WTC11 (cell line): Measurements from ENCODE around the gene MED13.

Experiments used
- AR ChIP-seq: fragments of 250-450 bp; sonication (Bioruptor Pico); IDR thresholded peaks from 2 replicates; pipeline ENCODE4 v1.9.0; 2021; ENCODE audit warnings: mild to moderate bottlenecking
- CTCF ChIP-seq: fragments of 200-600 bp; IDR thresholded peaks from 2 replicates; pipeline ENCODE4 v1.8.0; 2022; ENCODE audit warnings: antibody characterized with exemption
- IRF2 ChIP-seq: sonication (generic); formaldehyde crosslinking; IDR thresholded peaks from 2 replicates; pipeline ENCODE4 v1.8.0; 2022; ENCODE audit warnings: low read depth, missing genetic modification reagents, borderline replicate concordance
- NFE2L1 ChIP-seq: sonication (generic); formaldehyde crosslinking; IDR thresholded peaks from 2 replicates; pipeline ENCODE4 v1.8.1; 2023; ENCODE audit warnings: missing genetic modification reagents
- SMAD4 ChIP-seq: sonication (generic); formaldehyde crosslinking; IDR thresholded peaks from 2 replicates; pipeline ENCODE4 v1.8.0; 2022; ENCODE audit warnings: mild to moderate bottlenecking, missing genetic modification reagents
- SOX15 ChIP-seq: fragments of 250-450 bp; sonication (Bioruptor Pico); IDR thresholded peaks from 2 replicates; pipeline ENCODE4 v1.9.0; 2021; ENCODE audit warnings: mild to moderate bottlenecking

GRCh38 chr17:62008294-62008693 is 56.8 kb downstream of the MED13 start:
- TF ChIP-seq CTCF = no peak
- TF ChIP-seq AR (CRISPR knock-in tag) = no peak
- TF ChIP-seq NFE2L1 (CRISPR knock-in tag) = no peak
- TF ChIP-seq SMAD4 = no peak
- no peak for TF ChIP-seq SOX15 (CRISPR knock-in tag)
- no peak for TF ChIP-seq IRF2
